HG02610 (cell line): ENCODE measurements around the gene PIAS1.
"Not testable (repeated sequence)": the region's sequence is repeated elsewhere in the genome, so short reads cannot be mapped to it uniquely, and the experiment has no call there.

Experiments used
- ATAC-seq: cut with Tn5 transposase; IDR thresholded peaks from one replicate; pipeline ENCODE4 v1.9.1; 2021; ENCODE audit warnings: mild to moderate bottlenecking, moderate library complexity; ENCODE audit not compliant: unreplicated experiment

The PIAS1 gene

GRCh38 chr15:68229386-68230156 lies 175.5 kb downstream of the PIAS1 start, which contains the start of gene CLN6:
Gene CLN6, minus strand, starts transcription at chr15:68229728. Its CDS starts 144 bp downstream, at chr15:68229584.
- ATAC-seq = peak; percentile 74

- ATAC-seq = no peak
Observed at GRCh38 chr15:68230157-68231100, 176.3 kb downstream of the PIAS1 start.

GRCh38 chr15:68231102-68231818 lies 177.1 kb downstream of the PIAS1 start:
- ATAC-seq = no peak

- no peak for ATAC-seq
Observed at GRCh38 chr15:68232449-68232848, 178.3 kb downstream of the PIAS1 start.

GRCh38 chr15:68232937-68233336 lies 178.8 kb downstream of the PIAS1 start:
- ATAC-seq = no peak

GRCh38 chr15:68234060-68234459 lies 179.9 kb downstream of the PIAS1 start:
- ATAC-seq = no peak

GRCh38 chr15:68234520-68234919 lies 180.4 kb downstream of the PIAS1 start:
- not testable (repeated sequence) for ATAC-seq

GRCh38 chr15:68235022-68235421 lies 180.9 kb downstream of the PIAS1 start:
- no peak for ATAC-seq

- ATAC-seq = no peak
Observed at GRCh38 chr15:68239025-68239424, 184.9 kb downstream of the PIAS1 start.

- ATAC-seq = no peak
Observed at GRCh38 chr15:68241088-68241935, 187.2 kb downstream of the PIAS1 start.
